NOMO-1 treated with dmso at 0.1 percent for 144 hours (cell line): ENCODE data around the gene SLC6A11.
A peak's percentile ranks its signal among the peaks of the same experiment; 100 is the strongest.

Experiments used
- DNase-seq: peaks from one replicate; lab custom pipeline; 2025; ENCODE audit not compliant: unreplicated experiment; lab: John Stamatoyannopoulos, UW

Gene SLC6A11

GRCh38 chr3:10816019-10816862 is at the start of gene SLC6A11:
SLC6A11 (plus strand) TSS chr3:10816228; CDS start chr3:10816266, 38 bp downstream.
- DNase-seq = no peak

DNA sequence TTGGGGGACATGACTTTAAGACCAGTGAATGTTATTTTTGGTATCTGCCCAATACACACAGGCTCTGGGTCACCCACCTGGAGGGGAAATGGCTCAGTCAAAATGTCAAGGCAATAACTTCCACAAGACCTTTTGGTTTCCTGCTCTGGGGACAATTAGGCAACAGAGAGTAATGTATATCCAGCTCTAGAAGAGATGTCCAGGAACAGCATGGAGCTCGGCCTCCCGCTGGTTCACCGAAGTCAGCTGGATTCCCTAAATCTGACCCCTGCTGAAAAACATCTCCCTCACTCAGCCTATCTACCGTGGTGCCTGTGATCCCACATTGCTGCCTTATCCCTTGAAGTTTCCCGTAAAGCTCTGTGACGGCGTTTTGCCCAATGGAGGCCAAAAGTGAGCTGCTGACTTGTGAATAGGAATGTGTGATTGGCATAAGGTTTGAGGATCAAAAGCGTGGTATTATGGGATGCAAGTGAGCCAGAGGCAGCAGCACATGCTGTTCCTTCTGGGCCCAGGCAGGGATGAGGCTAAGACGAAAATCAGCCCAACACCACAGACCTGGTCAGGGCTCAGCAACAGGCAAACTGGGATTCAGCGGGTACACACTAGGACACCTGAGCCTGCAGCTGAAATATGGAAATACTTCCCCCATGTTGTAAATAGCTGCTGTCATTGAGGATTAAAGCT is 47.2 kb upstream of the SLC6A11 start:
- no peak for DNase-seq

GRCh38 chr3:10770547-10770946 is 45.5 kb upstream of the SLC6A11 start:
- DNase-seq = no peak

DNA sequence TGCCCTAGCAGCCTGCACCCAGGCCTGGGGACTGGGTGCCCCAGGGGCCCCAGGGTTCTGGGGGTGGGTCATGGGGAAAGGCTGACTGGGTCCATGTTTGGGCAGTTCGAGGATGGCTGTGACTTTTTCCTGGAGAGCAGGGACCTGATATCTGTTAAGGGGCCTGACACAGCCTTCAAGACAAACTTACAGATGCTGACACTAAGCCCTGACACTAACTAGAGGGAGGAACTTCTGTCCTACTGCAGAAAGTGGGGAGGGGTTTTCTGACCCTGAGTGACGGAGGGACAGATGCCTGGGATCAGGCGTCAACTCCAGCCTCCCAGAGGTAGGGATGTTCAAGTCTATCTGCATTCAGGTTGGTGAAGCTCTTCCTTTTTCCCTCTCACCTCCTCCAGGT is 45.0 kb upstream of the SLC6A11 start:
- DNase-seq = no peak

DNA sequence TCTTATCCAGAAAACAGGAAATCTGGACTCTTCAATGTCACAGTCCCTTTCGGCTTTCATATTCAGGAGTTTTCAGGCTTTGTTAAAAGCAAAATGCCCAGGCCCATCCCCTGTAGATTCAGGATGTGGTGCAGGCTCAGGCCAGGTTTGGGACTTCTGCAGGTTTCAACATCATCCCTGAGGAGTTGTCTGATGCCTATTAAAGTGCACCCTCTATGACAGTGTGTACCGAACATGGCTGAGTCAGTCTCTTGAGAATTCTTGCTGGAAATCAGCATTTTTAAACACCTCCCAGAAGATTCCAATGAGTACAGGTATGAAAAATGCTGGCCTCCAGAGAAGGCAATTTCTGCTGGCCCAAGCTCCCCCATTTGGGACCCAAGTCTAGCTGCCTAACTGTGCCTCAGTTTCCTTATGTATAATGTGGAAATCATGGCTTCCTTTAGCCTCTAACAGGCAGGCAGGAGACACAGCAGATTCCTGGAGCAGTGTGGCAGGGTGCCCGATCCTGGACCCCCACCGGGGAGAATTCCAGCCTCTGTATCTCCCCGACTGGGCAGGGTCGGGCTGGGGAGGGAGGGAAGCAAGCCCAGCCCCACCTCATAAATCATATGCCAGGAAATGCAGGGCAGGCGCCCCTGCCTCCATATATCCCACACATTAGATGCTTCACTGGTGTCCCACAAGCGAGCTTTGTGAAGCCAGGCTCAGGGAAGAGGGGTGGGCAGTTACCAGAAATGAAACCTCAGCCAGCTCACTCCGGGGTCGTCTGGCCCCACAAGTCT is 44.4 kb upstream of the SLC6A11 start:
- no peak for DNase-seq

DNA sequence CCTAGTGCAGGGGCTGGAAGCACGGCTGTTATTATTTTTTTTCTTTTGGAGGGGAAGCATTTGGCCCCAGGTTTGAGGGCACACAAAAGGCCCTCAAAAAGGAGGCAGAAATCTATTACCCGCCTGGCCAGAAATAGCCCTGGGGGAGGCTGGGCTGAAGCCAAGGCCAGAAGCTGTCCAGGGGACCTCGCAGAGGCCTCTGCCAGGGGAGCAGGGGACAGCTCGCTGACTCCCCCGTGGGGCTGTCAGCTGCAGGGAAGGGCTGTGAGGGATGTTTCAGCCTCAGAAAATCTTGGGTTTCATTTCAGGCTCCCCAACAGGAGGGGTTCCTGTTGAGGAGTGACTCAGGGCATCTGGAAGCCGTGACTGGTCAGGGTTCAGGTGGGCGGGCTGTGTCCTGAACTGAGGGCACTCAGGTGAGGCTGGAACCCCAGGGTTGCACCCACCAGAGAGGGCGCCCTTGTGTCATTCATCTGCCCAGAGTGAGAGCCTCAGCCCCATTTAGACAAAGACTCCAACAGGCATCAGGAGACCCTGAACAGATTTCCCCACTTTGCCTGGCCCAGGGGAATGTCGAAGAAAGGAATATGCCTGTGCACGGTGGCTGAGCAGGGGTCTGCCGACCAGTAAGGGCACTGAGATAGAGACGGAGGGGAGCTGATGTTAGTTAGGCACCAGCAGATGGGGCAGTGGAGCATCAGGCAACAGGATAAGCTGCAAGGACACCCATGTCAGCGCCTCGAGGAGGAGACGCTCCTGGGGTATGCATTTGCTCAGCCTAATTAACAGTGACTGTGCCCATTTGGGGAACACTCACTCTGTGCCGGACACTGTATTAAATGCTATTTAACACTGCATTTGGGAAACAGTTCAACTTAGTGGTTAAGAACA is 43.5 kb upstream of the SLC6A11 start:
- DNase-seq = no peak

DNA sequence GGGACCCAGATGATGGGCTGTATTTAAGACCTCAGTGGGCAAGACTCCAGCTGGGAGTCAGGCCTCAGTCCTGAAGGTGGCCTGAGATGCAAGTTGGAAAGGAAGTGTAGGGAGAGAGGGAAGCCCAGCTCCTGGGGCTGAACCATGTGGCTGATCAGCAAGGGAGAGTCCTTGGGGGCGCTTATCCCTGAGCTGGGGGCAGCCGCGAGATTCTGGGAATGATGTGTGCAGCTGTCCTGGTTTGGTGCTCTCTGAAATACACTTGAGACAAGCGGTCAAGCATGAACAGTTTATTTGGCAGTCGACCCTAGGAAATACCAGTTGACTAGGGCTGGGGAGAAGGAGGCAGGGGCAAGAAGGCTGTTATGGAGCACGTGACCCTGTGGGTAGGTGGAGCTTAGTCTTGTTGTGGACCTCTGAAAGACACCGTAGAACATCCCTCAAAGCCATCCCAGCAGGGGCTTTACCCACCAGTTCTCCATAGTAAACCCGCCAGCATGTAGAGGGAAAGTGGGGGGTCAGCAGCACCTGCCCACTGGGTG is 41.8 kb upstream of the SLC6A11 start:
- DNase-seq = no peak

- no peak for DNase-seq
These were observed 41.2 kb upstream of the SLC6A11 start for GRCh38 chr3:10774825-10775224.

GRCh38 chr3:10775259-10775658 is 40.8 kb upstream of the SLC6A11 start:
- no peak for DNase-seq

DNA sequence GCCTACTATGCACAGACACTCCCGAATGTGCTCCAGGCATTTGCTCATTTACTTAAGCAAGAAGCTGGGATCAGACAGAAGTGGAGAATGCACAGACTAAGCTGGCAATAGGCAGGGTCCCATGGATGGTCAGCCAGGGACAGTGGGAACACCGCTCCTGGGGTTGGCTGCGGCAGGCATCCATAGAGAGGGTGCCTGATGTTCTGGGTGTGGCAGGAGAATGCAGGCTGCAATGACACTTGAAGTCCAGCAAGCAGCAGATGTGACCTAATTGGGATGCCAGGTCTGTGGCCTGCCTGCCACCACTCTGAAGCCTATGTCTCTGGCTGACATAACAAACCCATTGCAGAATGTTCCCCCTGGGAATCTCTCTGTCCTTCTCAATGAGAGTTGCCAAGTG is 40.2 kb upstream of the SLC6A11 start:
- DNase-seq = no peak

DNA sequence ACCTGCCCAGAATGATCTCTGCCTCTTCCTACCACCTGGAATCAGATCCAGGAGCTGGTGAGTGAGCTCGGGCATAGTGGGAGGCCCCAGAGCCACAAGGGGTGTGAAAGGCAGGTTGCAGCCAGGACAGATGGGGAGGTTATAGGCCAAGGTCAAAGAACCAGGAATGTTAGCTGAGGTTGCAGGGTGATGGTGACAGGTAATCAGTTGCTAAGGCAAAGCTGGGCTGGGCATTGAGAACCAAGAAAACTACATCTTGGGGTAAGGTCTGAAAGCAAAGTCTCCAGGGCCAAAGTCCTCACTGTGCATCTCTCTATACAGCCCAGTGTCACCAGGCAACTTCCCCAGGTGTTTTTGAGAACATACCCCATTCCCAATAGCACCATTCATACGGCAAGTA is 38.4 kb upstream of the SLC6A11 start:
- no peak for DNase-seq

- no peak for DNase-seq
These were observed 37.3 kb upstream of the SLC6A11 start for GRCh38 chr3:10778492-10779292.

DNA sequence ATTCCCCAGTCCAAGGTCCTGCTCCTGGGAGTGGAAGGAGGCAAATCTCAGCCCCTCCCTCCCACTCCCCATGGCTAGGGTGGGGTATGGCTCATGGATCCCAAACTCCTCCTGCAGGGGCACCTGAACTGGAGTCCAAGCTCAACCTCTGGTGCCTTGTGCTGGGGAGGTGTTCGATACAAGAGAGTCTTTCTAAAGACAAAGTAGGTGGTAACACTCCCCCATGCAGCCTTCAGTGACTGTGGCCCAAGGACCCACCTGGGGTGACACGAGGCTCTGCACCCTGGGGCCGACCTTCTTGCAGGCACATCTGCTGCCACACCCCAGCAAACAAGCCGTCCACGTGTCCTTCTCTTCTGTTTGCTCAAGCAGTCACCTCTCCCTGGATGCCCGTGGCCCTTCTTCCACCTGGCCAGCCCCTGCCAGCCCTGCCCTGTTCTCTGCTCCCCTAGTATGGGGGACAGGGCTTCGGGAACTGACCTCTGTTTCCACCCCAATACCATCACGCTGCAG is 36.7 kb upstream of the SLC6A11 start:
- no peak for DNase-seq

DNA sequence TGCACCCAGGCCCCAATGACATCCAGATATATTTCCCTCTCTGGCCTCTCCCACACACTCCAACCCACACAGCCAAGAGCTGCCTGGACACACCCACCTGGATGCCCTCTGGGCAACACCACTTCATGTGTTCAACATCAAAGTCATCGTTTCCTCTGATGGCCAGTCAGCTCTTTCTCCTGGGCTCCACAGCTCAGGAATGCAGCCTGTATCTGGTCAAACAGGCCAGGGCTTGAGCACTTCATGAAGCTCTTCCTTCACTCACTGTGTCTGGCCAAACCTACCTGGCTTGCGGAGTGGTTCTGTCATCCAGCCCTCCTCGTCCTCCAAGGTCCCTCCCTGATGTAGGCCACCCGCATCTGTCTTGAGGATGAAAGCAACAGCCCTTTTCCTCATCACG is 35.8 kb upstream of the SLC6A11 start:
- DNase-seq = no peak

- DNase-seq = no peak
These were observed 35.1 kb upstream of the SLC6A11 start for GRCh38 chr3:10780922-10781321.

GRCh38 chr3:10781981-10782380 is 34.0 kb upstream of the SLC6A11 start:
- DNase-seq = no peak

GRCh38 chr3:10783360-10784351 is 32.4 kb upstream of the SLC6A11 start:
- DNase-seq = peak; percentile 4

DNA sequence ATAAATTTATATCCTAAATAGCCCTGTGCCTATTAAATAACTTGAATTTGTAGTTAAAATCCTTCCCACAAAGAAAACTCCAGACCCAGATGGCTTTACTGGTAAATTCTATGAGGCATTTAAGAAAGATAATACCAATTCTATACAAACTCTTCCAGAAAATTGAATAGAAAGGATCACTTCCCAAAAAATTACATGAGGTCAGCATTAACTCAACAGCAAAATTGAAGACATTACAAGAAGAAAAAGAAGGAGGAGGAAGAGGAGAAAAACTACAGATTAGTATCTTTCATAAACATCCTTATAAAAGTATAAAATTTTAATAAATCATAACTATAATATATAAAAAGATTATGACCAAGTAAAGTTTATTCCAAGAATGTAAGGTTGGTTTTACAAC is 29.4 kb upstream of the SLC6A11 start:
- DNase-seq = no peak
